ENCODE data around the gene LY6G6F. TPM values are rescaled to one million over a fixed set of nuclear protein-coding genes. Genes with fewer than 3 reads are reported as not detected.

Gene LY6G6F
- total RNA-seq, 2 donors from 2014 or later = not detected

DNA sequence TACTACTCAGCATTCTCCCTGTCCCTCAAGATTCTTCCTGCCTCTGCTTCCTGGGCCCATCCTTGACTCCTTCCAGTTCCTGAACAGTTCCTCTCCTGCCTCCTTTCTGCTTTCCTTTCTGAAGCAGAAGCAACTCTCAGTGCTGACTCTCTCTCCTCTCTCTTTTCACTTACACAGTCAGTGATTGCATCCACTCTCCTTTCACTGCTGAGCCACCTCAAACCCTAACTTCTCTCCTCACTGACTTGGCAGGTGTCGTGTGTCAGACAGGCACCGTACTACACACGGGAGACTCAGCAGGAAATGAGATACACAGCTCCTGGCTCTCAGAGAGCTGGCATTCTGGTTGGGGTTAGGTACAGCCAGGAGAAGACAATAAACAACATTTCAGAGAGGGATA, 9.1 kb upstream of the LY6G6F start:
- Histone ChIP-seq H3K27ac (ENCODE audit: low read depth, low read length) (no peak overlapping the region), H3K9me3 (ENCODE audit: control insufficient read depth, low read length) (no peaks in the 10 kb centered on the region), H3K4me1 (ENCODE audit: control insufficient read depth, insufficient read depth, low read length) (peaks cover 7% of the 10 kb centered on the region), H3K36me3 (ENCODE audit: control insufficient read depth, insufficient read depth, low read length) (peaks cover 57% of the 10 kb centered on the region), H3K4me3 (ENCODE audit: low read length) (no peak overlapping the region), H3K27me3 (ENCODE audit: control insufficient read depth, insufficient read depth, low read length, poor library complexity, severe bottlenecking) (no peaks in the 10 kb centered on the region), H3K9ac (ENCODE audit: extremely low read depth, low read length, poor library complexity, severe bottlenecking) (no peak overlapping the region)
- no peaks in the 10 kb centered on the region for H3K9me3 Mint-ChIP-seq
- no peak overlapping the region for H3K4me3 Mint-ChIP-seq
- no peak overlapping the region for H3K27ac Mint-ChIP-seq
- peaks cover 62% of the 10 kb centered on the region for H3K36me3 Mint-ChIP-seq (ENCODE audit: low read depth)
- TF ChIP-seq, protein P1, sequence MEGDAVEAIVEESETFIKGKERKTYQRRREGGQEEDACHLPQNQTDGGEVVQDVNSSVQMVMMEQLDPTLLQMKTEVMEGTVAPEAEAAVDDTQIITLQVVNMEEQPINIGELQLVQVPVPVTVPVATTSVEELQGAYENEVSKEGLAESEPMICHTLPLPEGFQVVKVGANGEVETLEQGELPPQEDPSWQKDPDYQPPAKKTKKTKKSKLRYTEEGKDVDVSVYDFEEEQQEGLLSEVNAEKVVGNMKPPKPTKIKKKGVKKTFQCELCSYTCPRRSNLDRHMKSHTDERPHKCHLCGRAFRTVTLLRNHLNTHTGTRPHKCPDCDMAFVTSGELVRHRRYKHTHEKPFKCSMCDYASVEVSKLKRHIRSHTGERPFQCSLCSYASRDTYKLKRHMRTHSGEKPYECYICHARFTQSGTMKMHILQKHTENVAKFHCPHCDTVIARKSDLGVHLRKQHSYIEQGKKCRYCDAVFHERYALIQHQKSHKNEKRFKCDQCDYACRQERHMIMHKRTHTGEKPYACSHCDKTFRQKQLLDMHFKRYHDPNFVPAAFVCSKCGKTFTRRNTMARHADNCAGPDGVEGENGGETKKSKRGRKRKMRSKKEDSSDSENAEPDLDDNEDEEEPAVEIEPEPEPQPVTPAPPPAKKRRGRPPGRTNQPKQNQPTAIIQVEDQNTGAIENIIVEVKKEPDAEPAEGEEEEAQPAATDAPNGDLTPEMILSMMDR (conservative IDR thresholded peaks at IDR 0.05) = no peak
- no peak for DNase-seq
- H3K4me1 Mint-ChIP-seq = peaks cover 17% of the 10 kb centered on the region
- H3K27me3 Mint-ChIP-seq (ENCODE audit: insufficient read depth) = no peaks in the 10 kb centered on the region
- 90% methylated on average over 3 of the region's 3 CpGs; no CpG with 5 or more reads in 1 of the 2 experiments for WGBS, 2 experiments (ENCODE audit: insufficient coverage in 1 of 2, insufficient read length in 1 of 2)

DNA sequence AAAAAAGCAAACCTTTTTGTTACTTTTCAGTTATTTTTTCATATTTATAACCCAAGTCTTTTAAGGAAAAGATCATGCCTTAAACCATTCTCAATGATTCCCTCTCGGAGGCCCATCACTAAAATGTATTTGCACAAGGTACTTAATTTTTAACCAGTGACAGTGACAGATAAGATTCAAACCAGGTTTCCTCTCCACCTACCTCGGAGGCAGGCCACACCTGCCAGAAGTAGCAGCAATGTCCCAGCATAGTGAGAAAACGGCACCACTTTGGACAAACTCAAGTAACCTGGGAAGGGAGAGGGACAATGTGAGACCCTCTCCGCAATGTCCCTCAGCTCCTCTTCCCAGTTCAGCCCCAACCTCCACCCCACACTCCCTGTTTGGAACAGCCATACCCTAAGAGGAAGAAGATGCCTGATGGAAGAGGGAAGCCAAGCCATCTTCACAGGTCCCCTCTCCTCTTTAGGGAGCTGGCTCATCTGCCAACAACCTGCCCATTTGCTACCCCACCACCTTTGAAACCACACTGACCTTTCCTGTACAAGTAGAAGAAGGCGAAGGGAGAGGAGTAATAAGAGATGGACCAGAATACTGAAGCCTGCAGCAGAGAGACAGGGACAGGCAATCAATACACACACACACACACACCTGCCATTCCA, 5.8 kb upstream of the LY6G6F start:
- no peaks in the 10 kb centered on the region for H3K9me3 Mint-ChIP-seq
- no peaks in the 10 kb centered on the region for H3K9me3 ChIP-seq (ENCODE audit: control insufficient read depth, low read length)
- peak overlapping the region; percentile 87 for H3K4me3 Mint-ChIP-seq
- TF ChIP-seq, protein P1 (conservative IDR thresholded peaks at IDR 0.05) = no peak
- H3K36me3 Mint-ChIP-seq (ENCODE audit: low read depth) = peaks cover 38% of the 10 kb centered on the region
- H3K4me1 ChIP-seq (ENCODE audit: control insufficient read depth, insufficient read depth, low read length) = peaks cover 7% of the 10 kb centered on the region
- H3K27ac Mint-ChIP-seq = no peak overlapping the region
- H3K36me3 ChIP-seq (ENCODE audit: control insufficient read depth, insufficient read depth, low read length) = peaks cover 34% of the 10 kb centered on the region
- H3K27ac ChIP-seq (ENCODE audit: low read depth, low read length) = no peak overlapping the region
- WGBS, 2 experiments (ENCODE audit: insufficient coverage in 1 of 2, insufficient read length in 1 of 2) = 89 to 93% methylated on average over 2 to 4 of the region's 5 CpGs
- no peaks in the 10 kb centered on the region for H3K27me3 ChIP-seq (ENCODE audit: control insufficient read depth, insufficient read depth, low read length, poor library complexity, severe bottlenecking)
- no peak overlapping the region for H3K9ac ChIP-seq (ENCODE audit: extremely low read depth, low read length, poor library complexity, severe bottlenecking)
- DNase-seq = no peak
- H3K4me1 Mint-ChIP-seq = peaks cover 17% of the 10 kb centered on the region
- peak overlapping the region; percentile 97 for H3K4me3 ChIP-seq (ENCODE audit: low read length)
- no peaks in the 10 kb centered on the region for H3K27me3 Mint-ChIP-seq (ENCODE audit: insufficient read depth)

DNA sequence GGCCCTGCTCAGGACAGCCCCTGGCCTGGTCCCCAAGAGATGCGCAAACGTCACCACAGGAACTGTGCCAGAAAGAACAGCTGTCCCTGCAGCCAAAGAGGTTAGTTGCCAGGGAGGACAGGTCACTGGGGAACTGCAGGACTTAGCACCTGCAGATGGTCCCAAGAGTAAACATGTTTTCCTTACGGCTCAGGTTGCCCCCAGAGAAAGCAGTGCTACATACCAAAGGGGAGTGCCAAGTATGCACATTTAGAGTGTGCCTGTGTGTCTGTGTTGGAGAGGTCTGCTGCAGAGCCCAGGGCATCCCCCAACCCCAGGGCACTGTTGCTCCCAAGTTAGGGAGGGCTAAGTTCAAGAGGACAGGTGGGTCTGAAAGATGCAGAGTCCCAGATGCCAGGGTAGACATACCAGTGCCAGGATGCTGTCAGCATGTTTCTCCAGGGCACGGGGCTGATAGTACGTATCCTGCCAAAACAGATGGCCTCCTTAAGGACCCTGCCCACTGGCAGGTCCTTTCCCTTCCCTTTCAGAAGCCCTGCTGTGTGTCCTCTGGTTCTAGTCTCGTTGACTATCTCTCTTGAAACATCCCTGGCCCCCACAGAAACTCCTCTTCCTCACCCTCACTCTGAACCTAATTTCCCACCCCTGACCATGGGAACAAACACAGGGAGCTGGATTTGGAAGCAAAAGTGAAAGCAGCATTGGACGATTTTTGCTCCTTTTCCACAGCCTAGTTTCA, 4.8 kb upstream of the LY6G6F start:
- Histone ChIP-seq H3K9ac (ENCODE audit: extremely low read depth, low read length, poor library complexity, severe bottlenecking) (peak overlapping the region; percentile 90), H3K27me3 (ENCODE audit: control insufficient read depth, insufficient read depth, low read length, poor library complexity, severe bottlenecking) (no peaks in the 10 kb centered on the region), H3K9me3 (ENCODE audit: control insufficient read depth, low read length) (no peaks in the 10 kb centered on the region), H3K36me3 (ENCODE audit: control insufficient read depth, insufficient read depth, low read length) (peaks cover 29% of the 10 kb centered on the region), H3K27ac (ENCODE audit: low read depth, low read length) (no peak overlapping the region), H3K4me3 (ENCODE audit: low read length) (peak overlapping the region; percentile 97), H3K4me1 (ENCODE audit: control insufficient read depth, insufficient read depth, low read length) (peaks cover 7% of the 10 kb centered on the region)
- 66 to 67% methylated on average over 5 to 7 of the region's 7 CpGs for WGBS, 2 experiments (ENCODE audit: insufficient coverage in 1 of 2, insufficient read length in 1 of 2)
- Mint-ChIP-seq H3K36me3 (ENCODE audit: low read depth) (peaks cover 30% of the 10 kb centered on the region), H3K27ac (peak overlapping the region; percentile 93), H3K9me3 (no peaks in the 10 kb centered on the region), H3K27me3 (ENCODE audit: insufficient read depth) (no peaks in the 10 kb centered on the region), H3K4me1 (peaks cover 17% of the 10 kb centered on the region), H3K4me3 (peak overlapping the region; percentile 87)
- TF ChIP-seq, protein P1 (conservative IDR thresholded peaks at IDR 0.05) = no peak
- no peak for DNase-seq

All from endodermal cell (in vitro differentiated cells).